Fibroblast of lung (primary cell): Measurements from ENCODE around the gene PAIP1.

Source experiments
- EZH2 ChIP-seq: IDR thresholded peaks from 2 replicates; pipeline ENCODE4 v1.5.1; 2012; ENCODE audit warnings: low read length, control low read depth, mild to moderate bottlenecking; ENCODE audit errors: missing control alignments
- TF ChIP-seq, protein P1 (sequence below), 2 donors: IDR thresholded peaks in 1 of 2; conservative IDR thresholded peaks in 1 of 2; 1 replicate in 1 of 2; 2 replicates in 1 of 2; pipeline ENCODE4 v1.5.1; 2011 to 2012; ENCODE audit warnings: low read length in 2 of 2, control low read depth in 1 of 2, inconsistent platforms in 1 of 2, low read depth in 1 of 2, mild to moderate bottlenecking in 1 of 2

DNA sequence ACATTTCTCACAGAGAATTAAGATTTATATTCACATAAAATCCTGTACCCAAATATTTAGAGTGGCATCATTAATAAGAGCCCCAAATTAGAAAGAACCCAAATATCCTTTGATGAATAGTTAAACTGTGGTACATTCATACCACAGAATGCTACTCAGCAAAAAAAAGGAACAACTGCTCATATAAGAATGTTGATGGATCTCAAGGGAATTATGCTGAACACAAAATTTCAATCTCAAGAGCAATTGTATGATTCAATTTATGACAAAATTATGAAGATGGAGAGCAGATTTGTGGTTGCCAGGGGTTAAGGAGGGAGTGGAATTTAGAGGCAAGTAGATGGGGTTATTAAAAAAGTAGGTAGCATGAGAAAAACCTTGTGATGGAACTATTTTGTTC, 4.5 kb upstream of the PAIP1 start:
- TF ChIP-seq EZH2 = no peak
- TF ChIP-seq, protein P1, sequence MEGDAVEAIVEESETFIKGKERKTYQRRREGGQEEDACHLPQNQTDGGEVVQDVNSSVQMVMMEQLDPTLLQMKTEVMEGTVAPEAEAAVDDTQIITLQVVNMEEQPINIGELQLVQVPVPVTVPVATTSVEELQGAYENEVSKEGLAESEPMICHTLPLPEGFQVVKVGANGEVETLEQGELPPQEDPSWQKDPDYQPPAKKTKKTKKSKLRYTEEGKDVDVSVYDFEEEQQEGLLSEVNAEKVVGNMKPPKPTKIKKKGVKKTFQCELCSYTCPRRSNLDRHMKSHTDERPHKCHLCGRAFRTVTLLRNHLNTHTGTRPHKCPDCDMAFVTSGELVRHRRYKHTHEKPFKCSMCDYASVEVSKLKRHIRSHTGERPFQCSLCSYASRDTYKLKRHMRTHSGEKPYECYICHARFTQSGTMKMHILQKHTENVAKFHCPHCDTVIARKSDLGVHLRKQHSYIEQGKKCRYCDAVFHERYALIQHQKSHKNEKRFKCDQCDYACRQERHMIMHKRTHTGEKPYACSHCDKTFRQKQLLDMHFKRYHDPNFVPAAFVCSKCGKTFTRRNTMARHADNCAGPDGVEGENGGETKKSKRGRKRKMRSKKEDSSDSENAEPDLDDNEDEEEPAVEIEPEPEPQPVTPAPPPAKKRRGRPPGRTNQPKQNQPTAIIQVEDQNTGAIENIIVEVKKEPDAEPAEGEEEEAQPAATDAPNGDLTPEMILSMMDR (conservative IDR thresholded peaks at IDR 0.05 in 1 of 2, IDR thresholded peaks at IDR 0.05 in 1 of 2; ENCODE audit: low read depth in 1 of 2, low read length in 2 of 2) = no peak
